ENCODE results near the gene CCDC122. TPM values are rescaled to one million over a fixed set of nuclear protein-coding genes. Genes with fewer than 3 reads are reported as not detected.

The CCDC122 gene
- total and polyA plus RNA-seq, 2 of the 8 experiments (the other 6 are each of a cell fraction or from before 2014, with no cell fraction given): 2.9 to 5.8 TPM

DNA sequence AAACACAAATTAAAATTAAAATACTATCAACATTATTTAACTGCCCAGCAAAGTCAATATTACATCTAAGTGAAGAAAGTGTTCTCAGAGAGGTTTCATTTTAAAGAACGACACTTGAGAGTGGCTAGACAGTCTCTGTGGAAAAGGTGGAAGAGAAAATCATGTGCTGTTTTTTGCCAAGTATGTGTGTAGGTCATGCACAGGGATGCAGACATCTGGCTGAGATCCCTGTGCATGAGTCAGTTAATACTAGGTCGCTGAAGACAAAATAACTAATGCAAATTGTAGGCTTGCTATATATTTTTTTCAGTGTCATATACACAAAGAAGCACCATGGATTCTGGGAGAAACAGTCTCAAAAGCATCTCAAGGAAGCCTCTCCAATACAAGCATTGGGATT is 48.5 kb downstream of the CCDC122 start (continued):
- TF ChIP-seq TBP (IDR thresholded peaks at IDR 0.05; ENCODE audit: low read depth, low read length): no peak
- no peak for TF ChIP-seq CHD1 (IDR thresholded peaks at IDR 0.05; ENCODE audit: low read depth, low read length)
- TF ChIP-seq CEBPB (IDR thresholded peaks at IDR 0.05; ENCODE audit: low read depth, low read length): no peak
- TF ChIP-seq HDAC2 (IDR thresholded peaks at IDR 0.05; ENCODE audit: borderline replicate concordance in 1 of 2, low read depth in 2 of 2, low read length in 2 of 2): no peak
- no peak for TF ChIP-seq SP4 (IDR thresholded peaks at IDR 0.05; ENCODE audit: low read length)
